GM21515 (cell line): Measurements from ENCODE around the gene SMARCB1.

Experiments used
- ATAC-seq: cut with Tn5 transposase; IDR thresholded peaks from one replicate; pipeline ENCODE4 v1.9.1; 2021; ENCODE audit not compliant: unreplicated experiment

Gene SMARCB1

DNA sequence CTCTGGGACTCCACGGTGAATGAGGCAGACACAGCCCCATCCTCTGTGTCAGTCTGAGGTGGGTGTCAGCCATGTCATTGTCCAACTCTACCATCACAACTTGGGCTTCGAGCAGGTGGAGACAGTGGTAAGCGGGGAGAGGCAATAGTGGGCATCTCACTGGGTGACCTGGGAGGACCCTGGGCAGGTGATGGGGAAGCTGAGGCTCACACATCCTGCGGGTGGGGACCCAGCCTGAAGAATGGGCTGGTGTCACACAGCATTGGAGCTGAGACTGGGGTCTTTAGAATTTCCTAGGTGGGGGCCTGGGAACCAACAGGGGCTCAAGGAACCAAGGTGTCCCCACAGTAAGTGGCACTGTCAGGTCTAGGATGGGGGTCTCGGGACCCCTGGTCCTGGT is 7.0 kb upstream of the SMARCB1 start:
- ATAC-seq = no peak

GRCh38 chr22:23780146-23780748 is 6.5 kb upstream of the SMARCB1 start:
- no peak for ATAC-seq

DNA sequence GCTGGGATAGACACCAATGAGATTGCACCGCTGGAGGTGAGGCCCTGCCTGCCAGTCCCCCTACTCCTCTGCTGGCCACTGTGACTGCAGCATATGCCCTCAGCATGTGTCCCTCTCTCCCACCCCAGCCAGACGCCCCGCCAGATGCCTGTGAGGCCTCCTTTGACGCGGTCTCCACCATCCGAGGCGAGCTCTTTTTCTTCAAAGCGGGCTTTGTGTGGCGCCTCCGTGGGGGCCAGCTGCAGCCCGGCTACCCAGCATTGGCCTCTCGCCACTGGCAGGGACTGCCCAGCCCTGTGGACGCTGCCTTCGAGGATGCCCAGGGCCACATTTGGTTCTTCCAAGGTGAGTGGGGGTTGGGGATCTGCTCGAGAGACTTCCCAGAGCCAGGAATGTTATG is 5.7 kb upstream of the SMARCB1 start:
- no peak for ATAC-seq

- no peak for ATAC-seq
Observed at GRCh38 chr22:23781511-23782183, 5.1 kb upstream of the SMARCB1 start.

GRCh38 chr22:23782252-23782651 is 4.5 kb upstream of the SMARCB1 start:
- no peak for ATAC-seq

DNA sequence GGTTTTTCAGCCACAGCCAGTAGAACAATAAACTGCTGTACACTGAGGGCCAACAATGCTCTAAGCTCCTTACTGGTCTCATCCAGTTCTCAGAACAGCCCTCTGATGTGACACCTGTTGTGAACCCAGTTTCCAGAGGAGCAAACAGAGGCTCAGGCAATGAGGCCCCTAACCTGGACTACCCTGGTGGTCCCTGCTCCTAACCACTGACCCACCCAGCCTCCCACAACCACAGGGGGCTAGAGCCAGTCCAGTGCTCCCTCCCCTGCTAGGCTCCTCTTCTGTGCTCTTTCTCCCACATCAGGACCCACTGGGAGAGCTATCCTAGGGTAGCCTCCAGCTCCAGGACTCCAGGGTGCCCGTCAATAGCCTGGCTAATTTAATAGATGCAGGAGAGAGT is 4.1 kb upstream of the SMARCB1 start:
- no peak for ATAC-seq

DNA sequence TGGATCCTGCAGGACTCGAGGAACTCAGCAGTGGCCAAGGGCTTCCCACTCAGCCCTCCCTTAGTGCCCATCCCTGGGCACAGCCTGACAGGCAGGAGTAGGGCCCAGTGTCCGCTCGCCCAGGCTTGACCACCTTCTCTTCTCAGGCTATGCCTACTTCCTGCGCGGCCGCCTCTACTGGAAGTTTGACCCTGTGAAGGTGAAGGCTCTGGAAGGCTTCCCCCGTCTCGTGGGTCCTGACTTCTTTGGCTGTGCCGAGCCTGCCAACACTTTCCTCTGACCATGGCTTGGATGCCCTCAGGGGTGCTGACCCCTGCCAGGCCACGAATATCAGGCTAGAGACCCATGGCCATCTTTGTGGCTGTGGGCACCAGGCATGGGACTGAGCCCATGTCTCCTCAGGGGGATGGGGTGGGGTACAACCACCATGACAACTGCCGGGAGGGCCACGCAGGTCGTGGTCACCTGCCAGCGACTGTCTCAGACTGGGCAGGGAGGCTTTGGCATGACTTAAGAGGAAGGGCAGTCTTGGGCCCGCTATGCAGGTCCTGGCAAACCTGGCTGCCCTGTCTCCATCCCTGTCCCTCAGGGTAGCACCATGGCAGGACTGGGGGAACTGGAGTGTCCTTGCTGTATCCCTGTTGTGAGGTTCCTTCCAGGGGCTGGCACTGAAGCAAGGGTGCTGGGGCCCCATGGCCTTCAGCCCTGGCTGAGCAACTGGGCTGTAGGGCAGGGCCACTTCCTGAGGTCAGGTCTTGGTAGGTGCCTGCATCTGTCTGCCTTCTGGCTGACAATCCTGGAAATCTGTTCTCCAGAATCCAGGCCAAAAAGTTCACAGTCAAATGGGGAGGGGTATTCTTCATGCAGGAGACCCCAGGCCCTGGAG is 3.3 kb upstream of the SMARCB1 start:
- no peak for ATAC-seq

DNA sequence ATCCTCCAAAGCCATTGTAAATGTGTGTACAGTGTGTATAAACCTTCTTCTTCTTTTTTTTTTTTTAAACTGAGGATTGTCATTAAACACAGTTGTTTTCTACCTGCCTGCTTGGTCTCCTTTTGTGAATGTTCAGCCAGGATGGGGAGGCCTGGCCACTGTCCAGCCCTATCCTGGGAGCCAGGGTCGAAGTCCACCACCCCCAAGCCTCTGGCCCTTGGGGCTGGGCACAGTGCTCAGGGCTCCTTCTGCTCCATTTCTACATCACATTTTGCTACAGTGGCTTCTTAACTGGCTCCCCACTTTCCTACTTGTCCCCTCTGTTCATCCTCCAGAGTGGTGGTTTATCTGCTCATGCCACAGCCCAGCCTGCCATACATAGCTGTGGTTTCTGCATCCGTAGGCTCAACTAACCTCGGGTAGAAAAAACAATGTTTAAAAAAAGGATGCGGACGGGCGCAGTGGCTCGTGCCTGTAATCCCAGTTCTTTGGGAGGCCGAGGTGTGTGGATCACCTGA is 2.5 kb upstream of the SMARCB1 start:
- ATAC-seq = no peak

DNA sequence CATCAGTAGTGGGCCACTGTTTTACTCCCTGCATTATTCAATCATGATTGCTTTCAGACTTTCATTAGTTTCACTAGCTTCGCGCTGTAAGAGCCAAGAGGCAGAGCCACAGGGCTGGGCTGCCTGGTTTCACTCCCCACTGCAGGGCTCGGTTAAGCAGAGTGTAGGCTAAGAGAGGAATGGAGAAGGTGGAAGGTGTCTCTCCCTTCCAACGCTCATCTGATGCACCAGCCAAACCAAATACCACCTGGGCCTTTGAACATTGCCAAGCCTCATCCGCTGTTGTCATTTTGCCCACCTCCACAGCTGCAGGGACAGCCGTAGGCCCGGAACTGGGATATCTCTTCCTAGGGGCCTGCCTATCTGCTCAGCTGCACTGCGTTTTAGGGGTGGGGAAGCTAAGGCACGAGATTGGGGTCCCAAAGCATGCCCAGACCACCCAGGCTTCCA is 480 bp upstream of the SMARCB1 start:
- no peak for ATAC-seq

DNA sequence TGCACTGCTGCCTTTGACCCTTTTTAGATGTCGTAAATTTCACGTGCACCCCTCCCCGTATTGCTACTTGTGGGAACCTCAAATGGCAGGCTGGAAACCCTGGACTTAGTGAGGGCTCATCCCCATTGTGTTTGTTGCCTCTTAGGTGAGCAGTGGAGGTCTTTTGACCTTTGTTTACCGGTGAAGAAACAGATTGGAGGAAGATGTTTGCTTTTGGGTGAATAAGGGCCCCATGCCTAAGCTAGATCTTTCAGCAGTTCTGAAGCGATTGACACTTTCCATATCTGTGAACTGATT is 782 bp downstream of the SMARCB1 start:
- no peak for ATAC-seq

DNA sequence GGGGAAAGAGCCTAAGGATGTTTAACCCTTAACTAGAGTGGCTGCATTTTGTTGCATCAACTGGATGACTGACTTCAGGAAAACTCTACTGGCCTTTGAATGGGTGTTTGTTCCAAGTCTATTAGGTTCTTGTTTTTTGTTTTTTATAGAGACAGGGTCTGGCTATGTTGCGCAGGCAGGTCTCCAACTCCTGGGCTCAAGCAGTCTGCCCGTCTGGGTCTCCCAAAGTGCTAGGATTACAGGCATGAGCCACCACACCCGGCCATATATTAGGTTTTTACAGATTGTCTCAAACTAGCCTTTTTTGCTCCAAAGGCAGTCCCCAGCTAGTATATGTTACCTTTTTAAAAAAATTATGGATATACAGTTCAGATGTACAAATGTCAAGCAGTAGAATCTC is 1.1 kb downstream of the SMARCB1 start:
- ATAC-seq = no peak

DNA sequence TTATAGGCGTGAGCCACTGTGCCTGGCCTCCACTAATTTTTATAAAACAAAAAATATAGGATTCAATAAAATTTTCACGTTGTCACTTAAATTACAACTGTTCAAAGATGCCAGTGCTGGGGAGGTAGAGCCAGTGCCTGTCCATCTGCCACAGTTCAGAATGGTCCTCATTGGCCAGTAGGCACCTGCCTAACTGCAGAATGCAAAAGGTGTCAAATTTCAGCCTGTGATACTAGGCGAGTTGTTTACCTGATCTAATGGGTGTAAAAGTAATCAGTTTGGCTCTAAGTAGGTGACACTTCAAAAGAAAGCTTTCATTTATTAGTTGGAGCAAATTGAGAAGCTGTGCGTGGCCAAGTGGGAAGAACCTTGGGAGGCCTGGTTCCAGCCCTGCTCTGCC is 2.4 kb downstream of the SMARCB1 start:
- no peak for ATAC-seq

- no peak for ATAC-seq
Observed at GRCh38 chr22:23789638-23790037, 2.9 kb downstream of the SMARCB1 start.

DNA sequence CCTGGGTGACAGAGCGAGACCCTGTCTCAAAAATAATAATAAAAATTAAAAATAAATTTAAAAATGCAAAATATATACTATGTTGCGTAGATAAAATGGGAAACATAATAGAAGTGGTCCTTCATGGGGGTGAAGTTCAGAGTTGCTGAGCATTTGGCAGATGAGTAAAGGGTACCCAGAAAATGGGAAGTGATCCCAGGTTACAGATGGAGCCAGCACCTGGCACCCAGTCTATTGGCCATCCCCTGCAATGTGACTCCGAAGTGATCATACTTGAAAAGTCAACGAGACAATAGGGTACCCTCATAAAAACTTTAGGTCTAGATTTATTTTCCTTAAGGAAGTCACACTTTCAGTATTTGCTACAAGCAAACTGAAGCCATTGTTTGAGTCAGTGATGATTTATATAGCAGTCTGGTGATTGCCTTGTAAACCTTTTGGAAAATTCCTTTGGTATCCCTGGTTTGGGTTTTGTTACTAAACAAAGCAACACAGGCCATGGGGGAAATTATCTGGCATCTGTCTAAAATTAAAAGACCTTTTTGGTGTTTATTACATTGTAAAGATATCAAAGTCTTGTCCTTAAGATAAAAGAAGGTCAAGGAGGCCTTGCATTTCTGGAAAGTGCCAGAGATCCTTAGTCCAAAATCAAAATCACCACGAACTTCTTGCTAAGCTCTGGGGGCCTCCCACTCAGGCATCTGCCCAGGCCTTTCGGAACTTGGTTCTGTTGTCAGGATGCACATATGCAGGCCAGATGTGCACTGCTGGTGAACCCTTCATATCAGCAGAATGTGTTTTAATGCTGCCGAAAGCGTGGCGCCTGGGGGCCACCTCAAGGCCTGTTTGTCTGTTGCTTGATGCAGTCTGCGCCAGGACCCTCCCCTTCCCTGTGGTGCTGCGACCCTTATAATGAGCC is 4.3 kb downstream of the SMARCB1 start:
- no peak for ATAC-seq

GRCh38 chr22:23791738-23792645 is 5.2 kb downstream of the SMARCB1 start:
- no peak for ATAC-seq

DNA sequence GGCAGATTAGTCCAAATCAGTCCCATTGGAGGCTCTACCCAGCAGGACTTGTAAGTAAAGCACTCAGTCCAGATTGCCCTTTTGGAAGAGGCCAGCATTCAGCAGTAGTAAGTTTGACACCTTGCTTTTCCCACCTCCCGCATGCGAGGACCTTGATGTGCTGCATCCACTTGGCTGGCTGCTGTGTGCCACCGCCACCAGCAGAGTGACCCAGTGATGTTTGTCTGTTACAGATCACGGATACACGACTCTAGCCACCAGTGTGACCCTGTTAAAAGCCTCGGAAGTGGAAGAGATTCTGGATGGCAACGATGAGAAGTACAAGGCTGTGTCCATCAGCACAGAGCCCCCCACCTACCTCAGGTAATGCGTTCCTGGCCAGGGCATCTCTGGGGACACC is 6.6 kb downstream of the SMARCB1 start:
- ATAC-seq = no peak

DNA sequence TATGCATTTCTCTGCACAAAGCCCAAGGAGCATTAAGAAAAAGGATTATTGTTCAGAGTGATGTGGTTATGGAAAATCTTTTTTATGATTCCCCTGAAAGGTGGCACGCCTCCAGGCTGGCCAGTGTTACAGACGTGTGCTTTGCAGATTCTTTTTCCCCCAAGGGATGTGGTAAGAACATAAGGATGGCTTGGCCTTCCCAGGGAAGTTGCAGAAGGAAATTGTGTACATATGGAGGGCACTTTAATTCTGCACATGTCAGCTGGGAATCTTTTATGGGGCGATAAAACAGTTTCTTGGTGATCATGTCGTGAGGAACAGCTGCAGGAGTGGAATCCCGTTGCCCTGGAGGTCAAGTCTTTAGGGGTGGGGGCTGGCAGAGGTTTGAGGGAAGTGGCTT is 9.7 kb downstream of the SMARCB1 start:
- no peak for ATAC-seq

DNA sequence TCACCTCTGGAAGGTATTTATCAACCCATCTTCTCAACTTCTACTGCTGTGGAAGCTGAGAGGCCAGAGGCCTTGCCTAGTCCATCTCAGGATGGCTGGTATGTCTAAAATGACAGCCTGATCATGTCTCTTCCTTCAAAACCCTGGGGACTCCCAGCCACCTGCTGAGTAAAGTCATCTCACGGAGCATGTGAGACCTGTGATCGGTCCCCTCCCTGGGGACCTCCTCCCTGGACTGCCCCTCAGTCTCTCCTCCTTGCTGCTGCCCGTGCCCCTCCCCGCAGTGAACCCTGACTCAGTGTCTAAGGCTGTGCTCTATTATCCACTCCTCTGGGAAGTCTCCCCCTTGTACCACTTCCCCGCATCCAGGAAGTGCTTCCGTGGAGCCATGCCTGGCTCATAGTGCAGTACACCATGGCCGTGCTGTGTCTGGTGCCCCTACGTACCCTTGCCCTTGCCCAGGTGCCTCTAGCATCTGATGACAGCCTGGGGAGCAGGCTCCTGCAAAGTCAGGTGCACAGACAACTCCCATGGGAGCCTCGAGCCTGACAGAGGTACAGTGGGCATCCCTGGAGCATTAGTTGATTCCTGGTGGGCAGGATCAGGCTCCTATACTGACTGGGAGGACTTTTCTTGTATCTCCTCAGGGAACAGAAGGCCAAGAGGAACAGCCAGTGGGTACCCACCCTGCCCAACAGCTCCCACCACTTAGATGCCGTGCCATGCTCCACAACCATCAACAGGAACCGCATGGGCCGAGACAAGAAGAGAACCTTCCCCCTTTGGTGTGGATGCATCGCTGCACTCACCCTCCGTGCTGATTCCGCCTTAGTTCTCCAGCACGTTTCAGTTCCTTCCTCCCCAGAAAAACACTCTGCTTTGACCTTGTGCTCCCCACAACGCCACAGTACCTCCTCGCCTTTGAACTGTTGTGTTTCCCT is 13.8 kb downstream of the SMARCB1 start:
- no peak for ATAC-seq
